BE2C (cell line): Measurements from ENCODE around the gene C1GALT1.

Source experiments
- DNase-seq: peaks from one replicate; pipeline ENCODE4 v3.0.0-alpha.2; 2020
- H3K27me3 ChIP-seq: fragments of 250-450 bp; sonication (Bioruptor Pico); 2 replicates; pipeline ENCODE4 v1.5.1; 2020; ENCODE audit warnings: mild to moderate bottlenecking
- H3K36me3 ChIP-seq: fragments of 250-450 bp; sonication (Bioruptor Pico); 2 replicates; pipeline ENCODE4 v1.5.1; 2020; ENCODE audit warnings: mild to moderate bottlenecking
- H3K4me1 ChIP-seq: fragments of 250-450 bp; sonication (Bioruptor Pico); 2 replicates; pipeline ENCODE4 v1.5.1; 2020
- H3K4me3 ChIP-seq: 2 replicates; pipeline ENCODE4 v1.5.1; 2011; ENCODE audit warnings: low read depth, low read length
- H3K9me3 ChIP-seq: fragments of 250-450 bp; sonication (Bioruptor Pico); 2 replicates; pipeline ENCODE4 v1.5.1; 2020
- TF ChIP-seq, protein P1 (sequence below): IDR thresholded peaks from 2 replicates; pipeline ENCODE4 v1.5.1; 2012; ENCODE audit warnings: mild to moderate bottlenecking, low read depth, low read length

Gene C1GALT1

DNA sequence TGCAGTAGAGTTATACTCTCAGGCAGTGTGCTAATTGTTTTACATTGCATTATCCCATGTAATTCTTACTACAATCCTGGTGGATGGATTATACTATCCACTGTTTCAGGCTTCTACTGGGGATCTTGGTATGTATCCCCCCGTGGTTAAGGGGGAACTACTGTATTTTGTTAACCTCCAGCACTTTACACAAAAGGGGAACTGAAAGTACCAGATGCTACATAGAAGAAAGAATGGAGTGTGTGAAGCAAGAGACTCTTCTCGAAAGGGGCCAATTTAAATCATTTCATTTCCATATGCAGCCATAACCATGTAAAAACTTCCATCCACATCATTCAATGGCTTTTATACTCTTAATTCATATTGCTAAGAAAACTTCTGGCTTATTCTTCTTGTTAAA lies 69.4 kb downstream of the C1GALT1 start:
- Histone ChIP-seq H3K4me3 (no peak overlapping the region), H3K4me1 (no peaks in the 10 kb centered on the region), H3K9me3 (no peaks in the 10 kb centered on the region), H3K27me3 (no peaks in the 10 kb centered on the region), H3K36me3 (no peaks in the 10 kb centered on the region)
- TF ChIP-seq, protein P1, sequence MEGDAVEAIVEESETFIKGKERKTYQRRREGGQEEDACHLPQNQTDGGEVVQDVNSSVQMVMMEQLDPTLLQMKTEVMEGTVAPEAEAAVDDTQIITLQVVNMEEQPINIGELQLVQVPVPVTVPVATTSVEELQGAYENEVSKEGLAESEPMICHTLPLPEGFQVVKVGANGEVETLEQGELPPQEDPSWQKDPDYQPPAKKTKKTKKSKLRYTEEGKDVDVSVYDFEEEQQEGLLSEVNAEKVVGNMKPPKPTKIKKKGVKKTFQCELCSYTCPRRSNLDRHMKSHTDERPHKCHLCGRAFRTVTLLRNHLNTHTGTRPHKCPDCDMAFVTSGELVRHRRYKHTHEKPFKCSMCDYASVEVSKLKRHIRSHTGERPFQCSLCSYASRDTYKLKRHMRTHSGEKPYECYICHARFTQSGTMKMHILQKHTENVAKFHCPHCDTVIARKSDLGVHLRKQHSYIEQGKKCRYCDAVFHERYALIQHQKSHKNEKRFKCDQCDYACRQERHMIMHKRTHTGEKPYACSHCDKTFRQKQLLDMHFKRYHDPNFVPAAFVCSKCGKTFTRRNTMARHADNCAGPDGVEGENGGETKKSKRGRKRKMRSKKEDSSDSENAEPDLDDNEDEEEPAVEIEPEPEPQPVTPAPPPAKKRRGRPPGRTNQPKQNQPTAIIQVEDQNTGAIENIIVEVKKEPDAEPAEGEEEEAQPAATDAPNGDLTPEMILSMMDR = no peak
- no peak for DNase-seq

DNA sequence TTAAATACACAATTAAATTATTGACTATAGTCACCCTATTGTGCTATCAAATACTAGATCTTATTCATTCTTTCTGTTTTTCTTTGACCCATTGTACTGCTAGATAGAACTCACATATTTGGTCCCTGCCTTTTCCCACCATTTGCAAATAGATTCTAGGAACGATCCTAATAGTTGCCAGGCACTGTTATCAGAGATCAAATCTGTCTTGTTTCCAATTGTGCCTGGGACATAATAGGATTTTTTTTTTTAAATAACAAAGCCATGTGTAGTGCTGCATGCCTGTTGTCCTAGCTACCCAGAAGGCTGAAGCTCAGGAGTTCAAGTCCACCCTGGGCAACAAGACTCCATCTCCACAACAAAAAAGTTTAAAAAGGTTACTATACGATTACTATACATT lies 72.0 kb downstream of the C1GALT1 start:
- no peaks in the 10 kb centered on the region for H3K4me1 ChIP-seq

DNA sequence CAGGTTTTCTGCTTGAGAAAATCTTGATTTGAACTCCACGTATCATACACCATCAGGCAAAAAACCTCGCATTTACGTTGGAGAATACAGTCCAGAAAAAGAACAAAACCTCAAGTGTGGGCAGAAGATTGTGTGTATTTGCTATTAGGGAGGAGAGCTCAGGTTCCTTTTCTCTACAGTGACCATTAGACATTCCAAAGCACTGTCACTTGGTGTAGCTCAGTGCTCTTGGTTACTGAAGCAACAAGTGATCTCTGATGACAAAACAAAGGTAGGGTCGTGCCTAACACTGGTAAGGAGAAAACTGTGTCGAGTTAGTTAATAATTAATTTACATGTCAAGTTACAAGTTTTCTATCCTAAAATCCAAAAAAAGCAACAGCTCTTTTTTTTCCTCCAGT lies 72.6 kb downstream of the C1GALT1 start:
- DNase-seq = no peak
- no peak overlapping the region for H3K4me3 ChIP-seq
- H3K4me1 ChIP-seq = no peaks in the 10 kb centered on the region
- H3K36me3 ChIP-seq = no peaks in the 10 kb centered on the region
- no peaks in the 10 kb centered on the region for H3K9me3 ChIP-seq
- TF ChIP-seq, protein P1 = no peak
- H3K27me3 ChIP-seq = no peaks in the 10 kb centered on the region

More for the DNA sequence above, 72.0 kb downstream of the C1GALT1 start:
- no peak overlapping the region for H3K4me3 ChIP-seq
- H3K9me3 ChIP-seq = no peaks in the 10 kb centered on the region
- H3K36me3 ChIP-seq = no peaks in the 10 kb centered on the region
- TF ChIP-seq, protein P1 = no peak
- H3K27me3 ChIP-seq = no peaks in the 10 kb centered on the region
- no peak for DNase-seq

DNA sequence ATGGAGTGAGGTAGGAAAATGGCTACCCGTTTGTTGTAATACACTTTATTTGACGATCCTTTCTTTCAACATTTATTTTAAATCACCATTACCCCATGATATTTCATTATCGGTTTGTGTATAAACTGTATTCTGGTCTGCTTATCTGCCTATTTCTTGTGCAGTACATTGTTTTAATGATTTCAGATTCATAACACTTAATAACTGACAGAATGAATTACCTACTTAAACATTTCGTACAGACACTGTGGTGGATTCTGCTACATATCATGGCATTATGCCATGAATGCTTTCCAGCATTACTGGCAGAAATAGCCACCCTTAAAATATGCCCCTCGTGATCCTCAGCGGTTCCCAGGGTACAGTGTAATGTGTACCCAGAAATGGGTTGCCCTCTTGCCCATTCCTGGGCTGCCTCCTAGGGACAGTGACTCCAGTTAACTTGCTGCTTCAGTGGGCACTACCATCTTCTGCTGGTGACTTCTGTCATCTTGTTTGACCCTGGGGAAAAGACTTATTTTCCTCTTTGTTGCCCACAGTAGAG lies 74.5 kb downstream of the C1GALT1 start:
- no peaks in the 10 kb centered on the region for H3K36me3 ChIP-seq
- H3K27me3 ChIP-seq = no peaks in the 10 kb centered on the region
- H3K9me3 ChIP-seq = no peaks in the 10 kb centered on the region
- H3K4me1 ChIP-seq = no peaks in the 10 kb centered on the region
- no peak overlapping the region for H3K4me3 ChIP-seq
- TF ChIP-seq, protein P1 = no peak
- DNase-seq = no peak

DNA sequence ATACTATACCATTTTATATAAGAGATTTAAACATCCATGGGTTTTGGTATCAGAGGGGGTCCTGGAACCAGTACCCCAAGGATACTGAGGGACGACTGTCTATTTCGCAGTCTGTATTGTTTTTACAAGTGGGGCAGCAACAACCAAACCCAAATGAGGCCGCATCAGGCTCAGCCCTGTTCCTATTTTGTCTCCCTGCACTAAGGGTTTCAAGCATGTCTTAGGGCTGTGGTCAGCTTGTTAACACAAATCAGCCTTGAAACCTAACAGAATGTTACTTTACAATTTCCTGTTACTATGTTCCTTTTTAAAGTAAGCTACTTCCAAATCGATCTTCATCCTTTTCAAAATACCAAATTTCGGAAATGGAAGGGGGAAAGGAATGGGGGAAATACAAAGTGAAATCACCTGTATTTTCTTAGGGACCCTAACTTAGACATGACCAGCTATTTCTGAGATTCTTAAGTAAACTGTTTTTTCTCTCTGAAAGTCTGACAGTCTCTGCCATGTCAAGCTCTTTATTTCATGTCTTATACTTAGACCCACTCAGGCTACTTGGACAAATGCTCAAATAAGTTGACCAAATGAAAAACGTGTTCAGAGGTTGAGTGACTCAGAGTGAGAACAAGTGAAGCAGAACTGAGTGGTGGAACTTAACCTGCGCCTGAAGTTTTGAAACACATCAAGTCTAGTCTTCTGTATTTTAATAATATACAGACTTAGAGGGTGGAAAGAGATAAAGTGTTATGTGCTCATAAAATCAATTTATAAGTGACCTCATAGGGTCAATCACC lies 75.8 kb downstream of the C1GALT1 start:
- TF ChIP-seq, protein P1 = no peak
- no peak for DNase-seq
- H3K4me1 ChIP-seq = no peaks in the 10 kb centered on the region
- H3K9me3 ChIP-seq = no peaks in the 10 kb centered on the region
- no peaks in the 10 kb centered on the region for H3K36me3 ChIP-seq
- no peak overlapping the region for H3K4me3 ChIP-seq
- no peaks in the 10 kb centered on the region for H3K27me3 ChIP-seq

DNA sequence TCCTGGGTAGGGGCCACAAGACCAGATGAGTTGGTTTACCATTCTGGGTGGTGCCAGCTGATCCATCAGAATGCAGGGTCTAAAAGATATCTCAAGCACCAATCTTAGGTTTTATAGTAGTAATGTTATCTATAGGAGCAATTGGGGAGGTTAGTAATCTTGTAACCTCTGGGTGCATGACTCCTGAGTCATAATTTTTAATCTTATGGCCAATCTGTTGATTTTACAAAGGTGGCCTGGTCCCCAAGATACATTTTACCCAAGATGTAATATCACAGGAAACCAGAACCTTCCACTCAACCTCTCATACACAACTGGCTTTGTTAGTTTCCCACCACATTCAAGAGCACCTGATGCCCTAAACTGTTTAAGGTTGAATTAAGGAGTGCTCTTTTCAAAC lies 79.5 kb downstream of the C1GALT1 start:
- TF ChIP-seq, protein P1 = no peak
- H3K36me3 ChIP-seq = no peaks in the 10 kb centered on the region
- H3K9me3 ChIP-seq = no peaks in the 10 kb centered on the region
- no peak overlapping the region for H3K4me3 ChIP-seq
- H3K27me3 ChIP-seq = no peaks in the 10 kb centered on the region
- no peak for DNase-seq
- H3K4me1 ChIP-seq = no peaks in the 10 kb centered on the region
